ENCODE results near the gene GAS6.

GAS6 gene

GRCh38 chr13:113848431-113849260 lies 15.2 kb downstream of the GAS6 start:
- Histone ChIP-seq H2AK5ac (ENCODE audit: low read length) (peak overlapping the region; percentile 9), H3K4ac (ENCODE audit: low read depth, low read length) (no peak overlapping the region), H3K9ac (ENCODE audit: low read length) (no peak overlapping the region), H3K4me2 (ENCODE audit: low read length) (no peak overlapping the region), H3K18ac (ENCODE audit: low read length) (peak overlapping the region; percentile 58), H3K79me1 (ENCODE audit: low read length) (peaks cover 2% of the 10 kb centered on the region), H4K8ac (ENCODE audit: low read depth, low read length) (no peak overlapping the region), H2BK120ac (ENCODE audit: insufficient read depth, low read length, poor library complexity) (no peak overlapping the region), H3K27ac (ENCODE audit: low read depth, low read length) (no peak overlapping the region), H3K23ac (ENCODE audit: low read length) (no peak overlapping the region), H2AFZ (ENCODE audit: insufficient read depth, low read length, poor library complexity) (no peak overlapping the region), H3K14ac (ENCODE audit: low read length) (no peak overlapping the region), H3K79me2 (ENCODE audit: control insufficient read depth, insufficient read depth, low read length, poor library complexity) (no peaks in the 10 kb centered on the region), H4K12ac (ENCODE audit: low read depth, low read length) (no peak overlapping the region), H3K9me3 (ENCODE audit: insufficient read depth, low read depth, low read length) (no peaks in the 10 kb centered on the region), H3K36me3 (ENCODE audit: control insufficient read depth in 1 of 2, insufficient read depth in 2 of 2, low read length in 2 of 2) (peaks cover 0 to 4% of the 10 kb centered on the region in 2 experiments), H3K27me3 (ENCODE audit: insufficient read depth, low read length) (no peaks in the 10 kb centered on the region), H4K91ac (ENCODE audit: low read depth, low read length) (no peak overlapping the region), H3K4me3 (ENCODE audit: low read depth, low read length) (no peak overlapping the region), H3K4me1 (ENCODE audit: control insufficient read depth in 1 of 2, insufficient read depth in 2 of 2, low read length in 2 of 2) (peaks cover 2% of the 10 kb centered on the region in 2 experiments), H2BK5ac (ENCODE audit: low read depth, low read length, poor library complexity) (no peak overlapping the region), H2BK12ac (ENCODE audit: low read length) (no peak overlapping the region)
- no CpG with 5 or more reads among the region's 18 CpGs for WGBS (ENCODE audit: extremely low coverage, insufficient coverage, insufficient read length)
- no peak for DNase-seq

GRCh38 chr13:113848020-113848419 lies 15.9 kb downstream of the GAS6 start:
- Histone ChIP-seq H3K36me3 (ENCODE audit: control insufficient read depth in 1 of 2, insufficient read depth in 2 of 2, low read length in 2 of 2) (peaks cover 0 to 4% of the 10 kb centered on the region in 2 experiments), H2BK5ac (ENCODE audit: low read depth, low read length, poor library complexity) (no peak overlapping the region), H3K4ac (ENCODE audit: low read depth, low read length) (no peak overlapping the region), H2BK120ac (ENCODE audit: insufficient read depth, low read length, poor library complexity) (no peak overlapping the region), H4K91ac (ENCODE audit: low read depth, low read length) (no peak overlapping the region), H3K79me2 (ENCODE audit: control insufficient read depth, insufficient read depth, low read length, poor library complexity) (no peaks in the 10 kb centered on the region), H3K18ac (ENCODE audit: low read length) (no peak overlapping the region), H3K9ac (ENCODE audit: low read length) (no peak overlapping the region), H2BK12ac (ENCODE audit: low read length) (no peak overlapping the region), H3K4me1 (ENCODE audit: control insufficient read depth in 1 of 2, insufficient read depth in 2 of 2, low read length in 2 of 2) (peaks cover 8% of the 10 kb centered on the region in 2 experiments), H3K9me3 (ENCODE audit: insufficient read depth, low read depth, low read length) (no peaks in the 10 kb centered on the region), H3K14ac (ENCODE audit: low read length) (no peak overlapping the region), H4K12ac (ENCODE audit: low read depth, low read length) (no peak overlapping the region), H3K4me2 (ENCODE audit: low read length) (no peak overlapping the region), H3K27ac (ENCODE audit: low read depth, low read length) (no peak overlapping the region), H3K23ac (ENCODE audit: low read length) (no peak overlapping the region), H3K27me3 (ENCODE audit: insufficient read depth, low read length) (no peaks in the 10 kb centered on the region), H3K4me3 (ENCODE audit: low read depth, low read length) (no peak overlapping the region), H4K8ac (ENCODE audit: low read depth, low read length) (no peak overlapping the region), H2AK5ac (ENCODE audit: low read length) (no peak overlapping the region), H3K79me1 (ENCODE audit: low read length) (peaks cover 7% of the 10 kb centered on the region), H2AFZ (ENCODE audit: insufficient read depth, low read length, poor library complexity) (no peak overlapping the region)
- DNase-seq, result no peak
- WGBS (ENCODE audit: extremely low coverage, insufficient coverage, insufficient read length), result no CpG with 5 or more reads among the region's 8 CpGs

GRCh38 chr13:113846636-113847318 lies 17.1 kb downstream of the GAS6 start:
- Histone ChIP-seq H3K9ac (ENCODE audit: low read length) (no peak overlapping the region), H3K36me3 (ENCODE audit: control insufficient read depth in 1 of 2, insufficient read depth in 2 of 2, low read length in 2 of 2) (peaks cover 0 to 4% of the 10 kb centered on the region in 2 experiments), H4K91ac (ENCODE audit: low read depth, low read length) (no peak overlapping the region), H4K12ac (ENCODE audit: low read depth, low read length) (no peak overlapping the region), H3K79me2 (ENCODE audit: control insufficient read depth, insufficient read depth, low read length, poor library complexity) (no peaks in the 10 kb centered on the region), H2BK120ac (ENCODE audit: insufficient read depth, low read length, poor library complexity) (no peak overlapping the region), H2AK5ac (ENCODE audit: low read length) (no peak overlapping the region), H2BK5ac (ENCODE audit: low read depth, low read length, poor library complexity) (no peak overlapping the region), H2BK12ac (ENCODE audit: low read length) (no peak overlapping the region), H3K27me3 (ENCODE audit: insufficient read depth, low read length) (no peaks in the 10 kb centered on the region), H4K8ac (ENCODE audit: low read depth, low read length) (no peak overlapping the region), H3K4me1 (ENCODE audit: control insufficient read depth in 1 of 2, insufficient read depth in 2 of 2, low read length in 2 of 2) (peaks cover 13 to 15% of the 10 kb centered on the region in 2 experiments), H3K9me3 (ENCODE audit: insufficient read depth, low read depth, low read length) (no peaks in the 10 kb centered on the region), H3K4ac (ENCODE audit: low read depth, low read length) (no peak overlapping the region), H3K4me2 (ENCODE audit: low read length) (no peak overlapping the region), H2AFZ (ENCODE audit: insufficient read depth, low read length, poor library complexity) (no peak overlapping the region), H3K14ac (ENCODE audit: low read length) (no peak overlapping the region), H3K79me1 (ENCODE audit: low read length) (peaks cover 7% of the 10 kb centered on the region), H3K18ac (ENCODE audit: low read length) (no peak overlapping the region), H3K4me3 (ENCODE audit: low read depth, low read length) (no peak overlapping the region), H3K27ac (ENCODE audit: low read depth, low read length) (no peak overlapping the region), H3K23ac (ENCODE audit: low read length) (no peak overlapping the region)
- WGBS (ENCODE audit: extremely low coverage, insufficient coverage, insufficient read length), result no CpG with 5 or more reads among the region's 28 CpGs
- no peak for DNase-seq

GRCh38 chr13:113845723-113846635 lies 17.9 kb downstream of the GAS6 start:
- Histone ChIP-seq H3K23ac (ENCODE audit: low read length) (no peak overlapping the region), H2BK120ac (ENCODE audit: insufficient read depth, low read length, poor library complexity) (no peak overlapping the region), H3K4me1 (ENCODE audit: control insufficient read depth in 1 of 2, insufficient read depth in 2 of 2, low read length in 2 of 2) (peaks cover 13 to 15% of the 10 kb centered on the region in 2 experiments), H3K79me2 (ENCODE audit: control insufficient read depth, insufficient read depth, low read length, poor library complexity) (no peaks in the 10 kb centered on the region), H4K91ac (ENCODE audit: low read depth, low read length) (no peak overlapping the region), H3K4me2 (ENCODE audit: low read length) (no peak overlapping the region), H2AFZ (ENCODE audit: insufficient read depth, low read length, poor library complexity) (no peak overlapping the region), H3K4me3 (ENCODE audit: low read depth, low read length) (no peak overlapping the region), H3K36me3 (ENCODE audit: control insufficient read depth in 1 of 2, insufficient read depth in 2 of 2, low read length in 2 of 2) (peaks cover 0 to 4% of the 10 kb centered on the region in 2 experiments), H3K27ac (ENCODE audit: low read depth, low read length) (no peak overlapping the region), H3K27me3 (ENCODE audit: insufficient read depth, low read length) (no peaks in the 10 kb centered on the region), H2BK12ac (ENCODE audit: low read length) (no peak overlapping the region), H2AK5ac (ENCODE audit: low read length) (no peak overlapping the region), H4K12ac (ENCODE audit: low read depth, low read length) (no peak overlapping the region), H3K14ac (ENCODE audit: low read length) (no peak overlapping the region), H3K9me3 (ENCODE audit: insufficient read depth, low read depth, low read length) (no peaks in the 10 kb centered on the region), H3K79me1 (ENCODE audit: low read length) (peaks cover 7% of the 10 kb centered on the region), H3K9ac (ENCODE audit: low read length) (no peak overlapping the region), H2BK5ac (ENCODE audit: low read depth, low read length, poor library complexity) (no peak overlapping the region), H4K8ac (ENCODE audit: low read depth, low read length) (no peak overlapping the region), H3K4ac (ENCODE audit: low read depth, low read length) (no peak overlapping the region), H3K18ac (ENCODE audit: low read length) (no peak overlapping the region)
- no peak for DNase-seq
- no CpG with 5 or more reads among the region's 30 CpGs for WGBS (ENCODE audit: extremely low coverage, insufficient coverage, insufficient read length)

Data from trophoblast cell (in vitro differentiated cells and primary cell).